ENCODE measurements around the gene ADARB2.

Gene ADARB2

GRCh38 chr10:1293636-1294435, 443.5 kb downstream of the ADARB2 start:
- no peak for DNase-seq

- no peak for DNase-seq
Measured at GRCh38 chr10:1293157-1293556, 444.2 kb downstream of the ADARB2 start.

DNA sequence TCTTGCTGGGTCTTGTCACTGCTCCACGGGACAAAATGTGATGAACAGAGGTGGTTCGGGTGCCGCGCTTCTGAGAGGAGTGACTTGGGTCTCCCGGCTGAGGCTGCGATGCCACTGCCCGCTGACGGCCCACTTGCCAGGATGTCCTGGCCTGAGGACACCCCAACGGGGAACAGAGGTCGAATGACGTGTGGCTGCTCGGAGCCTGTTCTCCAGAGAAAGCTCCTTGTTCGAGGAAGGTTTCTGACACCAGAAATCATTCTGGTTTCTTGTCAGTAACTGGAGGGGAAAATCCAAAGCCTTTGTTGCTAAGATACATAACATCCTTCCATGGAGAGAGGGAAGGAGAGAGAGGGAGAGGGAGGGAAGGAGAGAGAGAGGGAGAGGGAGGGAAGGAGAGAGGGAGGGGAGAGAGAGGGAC, 444.7 kb downstream of the ADARB2 start:
- no peak for DNase-seq

DNA sequence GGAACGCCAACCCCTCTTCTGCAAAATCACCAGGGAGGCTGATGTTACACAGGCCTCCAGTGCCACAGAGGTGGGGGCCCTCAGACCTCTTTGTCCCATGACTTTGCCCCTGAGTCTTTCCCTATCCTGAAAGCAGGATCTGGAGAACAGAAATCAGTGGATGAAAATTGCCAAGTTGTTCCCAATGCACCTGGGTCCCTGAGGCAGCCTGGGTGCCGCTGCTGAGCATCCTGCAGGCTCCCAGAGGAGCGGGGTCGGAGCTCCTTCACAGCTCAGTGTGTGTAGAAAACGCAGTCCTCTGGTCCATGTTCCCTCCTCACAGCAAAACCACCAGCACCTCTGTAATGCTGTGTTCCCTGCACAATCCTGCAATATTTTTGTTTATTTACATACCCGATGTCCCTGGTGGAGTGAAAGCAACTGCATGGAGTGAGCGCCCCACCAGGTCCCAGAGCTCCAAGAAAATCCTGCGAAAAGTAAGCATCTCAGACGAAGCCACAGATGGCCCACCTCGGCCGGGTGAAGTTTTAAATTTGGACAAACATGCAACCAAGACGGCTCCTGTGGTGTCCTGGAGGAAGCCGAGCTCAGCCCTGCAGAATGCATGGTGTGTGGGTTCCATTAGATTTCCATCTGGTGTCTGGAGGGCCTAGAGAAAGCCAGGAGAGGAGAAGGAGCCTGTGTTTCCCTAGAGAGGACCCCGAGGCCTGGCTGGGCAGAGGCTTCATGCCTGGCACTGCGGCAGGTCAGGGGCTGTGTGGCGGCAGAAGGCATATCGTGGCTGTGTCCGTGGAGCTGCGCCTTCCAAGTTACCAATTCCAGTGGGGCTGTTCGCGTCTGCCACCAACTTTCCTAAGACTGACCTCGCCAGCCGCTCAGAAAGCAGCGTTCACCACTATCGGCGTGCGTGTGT, 445.9 kb downstream of the ADARB2 start:
- DNase-seq, result no peak

DNA sequence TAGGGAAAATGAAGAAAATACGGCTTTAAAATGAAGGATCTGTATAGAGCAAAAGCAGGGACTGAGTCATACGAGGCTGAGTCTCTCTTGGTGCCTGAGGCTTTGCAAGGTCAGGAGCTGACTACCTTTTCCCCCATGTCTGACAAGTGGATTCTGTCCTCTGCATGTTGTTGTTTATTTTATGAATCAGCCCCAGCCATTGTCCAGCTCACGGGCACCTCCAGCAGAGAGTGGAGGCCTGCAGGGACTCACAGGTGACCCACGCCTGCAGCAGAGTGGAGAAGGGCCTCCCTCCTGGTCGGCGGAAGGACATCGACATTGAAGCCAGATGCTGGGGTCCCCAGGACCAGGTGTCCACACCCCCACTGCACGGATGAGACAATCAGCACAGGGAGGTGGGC, 447.3 kb downstream of the ADARB2 start:
- DNase-seq, result no peak

DNA sequence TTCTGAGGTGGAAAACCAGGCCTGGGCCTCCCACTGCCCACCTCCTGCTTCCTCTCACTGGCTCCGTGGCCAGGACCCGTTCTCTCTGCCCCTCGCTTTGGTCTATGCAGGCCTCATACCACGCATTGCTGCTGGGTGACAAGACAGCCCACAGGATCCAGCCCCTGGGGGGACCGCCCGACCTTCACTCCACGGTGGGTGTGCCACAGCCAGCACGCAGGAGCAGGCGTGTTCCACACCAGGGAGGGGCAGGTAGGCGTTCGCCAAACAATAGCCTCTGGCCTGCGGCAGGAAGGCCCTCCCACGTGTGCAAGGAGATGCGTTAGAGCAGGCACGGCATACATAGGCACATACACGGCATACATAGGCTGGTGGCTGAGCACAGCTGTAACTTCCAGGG, 447.7 kb downstream of the ADARB2 start:
- DNase-seq, result no peak

DNA sequence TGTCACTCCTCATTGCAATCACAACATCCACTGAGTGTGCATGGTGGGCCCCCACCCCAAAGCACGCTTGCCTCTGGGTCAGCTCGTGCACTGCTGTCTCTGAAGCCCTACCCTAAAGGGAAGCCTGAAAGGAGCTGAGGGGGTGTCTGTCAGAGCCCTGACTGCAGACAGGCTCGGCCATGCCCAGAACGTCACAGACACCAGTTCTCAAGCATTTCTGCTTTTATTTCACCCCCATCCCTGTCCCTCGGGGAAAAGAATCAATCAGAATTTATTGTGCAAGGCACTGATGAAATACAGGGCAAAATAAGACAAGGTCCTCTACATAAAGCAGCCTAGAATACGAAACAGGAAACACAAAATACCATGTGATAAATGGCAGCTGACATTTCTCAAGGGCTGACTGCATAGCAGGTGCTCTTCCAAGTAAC, 449.3 kb downstream of the ADARB2 start:
- DNase-seq, result no peak

DNA sequence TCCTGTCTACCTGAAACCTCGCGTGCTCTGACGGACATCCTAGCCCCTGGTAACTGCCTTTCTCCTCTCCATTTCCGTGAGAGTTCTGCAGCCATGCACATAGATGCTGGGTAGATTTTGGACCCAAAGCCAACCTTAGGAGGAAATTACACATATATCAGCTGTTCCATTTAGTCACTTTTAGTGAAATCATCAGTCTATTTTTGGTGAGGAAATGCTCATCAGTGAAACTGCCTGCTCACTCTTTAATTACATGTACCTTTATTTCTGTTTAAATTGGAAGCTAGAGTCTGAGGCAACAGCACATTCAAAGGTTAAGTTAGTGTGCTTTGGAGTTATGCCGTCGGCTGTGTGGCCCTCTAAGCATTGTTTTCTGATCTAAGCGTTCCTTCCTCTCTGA, 449.8 kb downstream of the ADARB2 start:
- DNase-seq, result no peak

DNA sequence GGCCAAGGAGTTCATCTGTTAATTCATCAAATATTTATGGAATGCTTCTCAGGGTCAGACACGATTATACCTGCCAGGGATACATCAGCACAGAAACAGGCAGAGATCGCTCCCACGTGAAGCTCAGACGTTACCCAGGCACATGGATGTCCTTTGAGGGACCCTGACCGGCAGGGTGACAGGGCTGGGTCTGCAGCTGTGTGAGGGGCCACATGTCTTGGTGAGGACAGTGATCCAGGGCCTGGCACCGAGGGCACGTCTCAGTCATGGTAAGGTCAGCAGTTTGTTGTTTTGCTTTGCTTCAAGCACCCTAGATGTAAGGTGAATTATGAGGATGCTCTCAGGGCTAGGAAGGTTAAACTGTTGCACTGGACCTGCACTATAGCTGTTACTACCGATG, 453.2 kb downstream of the ADARB2 start:
- DNase-seq, result no peak

GRCh38 chr10:1281405-1281782, 455.9 kb downstream of the ADARB2 start:
- no peak for DNase-seq

- no peak for DNase-seq
Measured at GRCh38 chr10:1280466-1281404, 456.6 kb downstream of the ADARB2 start.

- DNase-seq, result no peak
Measured at GRCh38 chr10:1278306-1278705, 459.0 kb downstream of the ADARB2 start.

- DNase-seq, result no peak
Measured at GRCh38 chr10:1274701-1275544, 462.4 kb downstream of the ADARB2 start.

- no peak for DNase-seq
Measured at GRCh38 chr10:1274111-1274661, 463.1 kb downstream of the ADARB2 start.

DNA sequence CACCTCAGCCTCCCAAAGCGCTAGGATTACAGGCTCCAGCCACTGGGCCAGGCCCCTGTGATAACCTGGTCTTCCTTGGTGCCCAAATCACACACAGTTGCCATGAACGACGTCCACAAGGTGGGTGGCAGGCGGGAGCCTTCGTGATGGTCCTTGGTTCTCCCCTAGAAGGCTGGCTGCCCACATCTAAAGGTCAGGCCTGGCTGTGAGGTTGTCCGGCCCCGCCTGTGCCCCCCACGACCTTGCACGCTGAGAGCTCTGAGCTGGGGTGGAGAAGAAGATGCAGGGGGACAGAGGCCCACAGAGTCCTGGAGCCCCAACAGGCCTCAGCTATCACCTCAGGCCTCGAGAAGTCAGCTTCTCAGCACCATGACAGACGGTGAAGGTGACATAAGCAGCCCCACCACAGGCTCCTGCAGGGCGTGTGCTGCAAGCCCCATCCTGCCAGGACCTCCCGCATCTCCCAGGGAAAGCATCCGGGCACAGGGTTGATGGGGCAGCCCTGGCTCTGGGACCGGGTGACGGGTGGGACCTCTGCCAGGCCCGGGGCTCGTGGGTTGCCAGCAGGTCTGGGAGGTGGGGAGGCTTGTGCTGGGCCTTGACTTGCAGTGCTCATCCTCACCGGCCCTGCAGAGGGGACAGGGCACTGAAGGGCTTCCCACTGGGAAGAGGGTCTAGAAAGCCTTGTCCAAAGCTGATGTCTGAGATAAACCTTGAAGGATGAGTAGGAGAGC, 463.8 kb downstream of the ADARB2 start:
- no peak for DNase-seq

DNA sequence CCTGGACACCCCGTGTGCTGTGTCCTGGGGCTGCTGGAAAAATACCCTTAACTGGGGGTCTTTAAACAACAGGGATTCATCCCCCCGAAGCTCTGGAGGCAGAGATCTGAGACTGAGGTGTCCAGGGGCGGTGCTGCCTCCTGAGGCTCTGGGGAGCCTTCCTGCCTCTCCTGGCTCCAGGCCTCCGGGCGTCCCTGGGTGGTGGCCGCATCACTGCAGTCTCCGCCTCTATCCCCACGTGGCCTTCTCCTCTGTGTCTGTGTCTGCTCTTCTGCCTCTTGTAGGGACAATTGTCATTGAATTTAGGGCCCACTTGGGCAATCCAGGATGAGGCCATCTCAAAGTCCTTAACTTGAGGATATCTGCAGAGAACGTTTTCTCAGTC, 464.6 kb downstream of the ADARB2 start:
- no peak for DNase-seq

DNA sequence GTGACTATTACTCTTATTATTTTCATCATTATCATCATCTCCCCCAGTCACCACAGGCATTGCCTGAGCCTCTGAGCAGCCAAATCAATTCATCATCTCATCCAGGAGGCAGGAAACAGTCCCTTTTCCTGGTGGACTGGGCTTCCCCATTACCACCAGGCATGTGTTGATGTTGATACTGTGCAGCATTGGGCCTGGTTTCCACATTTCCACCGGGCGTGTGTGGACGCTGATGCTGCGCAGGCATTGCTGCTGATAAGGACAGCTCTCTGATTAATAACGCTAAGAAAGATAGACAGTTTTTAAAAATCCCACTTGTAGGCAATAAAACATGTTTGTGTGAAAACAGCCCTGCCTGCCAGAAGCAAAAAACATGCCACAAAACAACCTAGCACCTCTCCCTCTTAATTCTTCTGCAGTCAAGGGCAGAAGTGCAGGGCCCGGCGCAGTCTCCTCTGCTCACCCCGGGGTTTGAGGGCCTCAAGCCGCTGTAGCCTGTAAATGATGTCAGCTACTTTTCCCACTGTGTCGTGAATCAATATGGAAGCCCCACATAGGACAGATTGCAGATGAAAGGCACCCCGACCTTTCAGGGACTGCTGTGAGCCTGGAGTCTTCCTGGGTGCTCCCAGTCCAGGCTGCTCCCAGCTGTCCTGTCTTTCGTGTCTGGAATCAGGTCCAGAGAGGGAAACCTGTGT, 465.1 kb downstream of the ADARB2 start:
- no peak for DNase-seq

DNA sequence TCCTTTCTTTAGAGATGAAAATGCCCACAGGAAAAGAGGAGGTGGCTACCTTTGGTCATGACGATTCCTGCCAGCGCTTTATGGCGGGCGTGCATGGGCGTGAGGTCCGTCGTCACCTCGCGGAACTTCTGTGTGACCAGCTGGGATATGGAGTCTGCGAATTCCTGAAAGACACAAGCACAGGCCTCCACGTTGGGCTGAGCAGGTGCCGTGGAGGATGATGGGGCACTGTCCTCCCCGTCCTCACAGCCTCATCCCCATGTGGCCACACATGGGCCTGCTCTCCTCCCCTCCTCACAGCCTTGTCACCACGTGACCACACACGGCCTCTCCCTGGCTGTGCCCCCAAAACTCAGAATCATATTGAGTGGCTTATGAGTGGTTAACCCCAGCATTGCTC, 466.4 kb downstream of the ADARB2 start:
- DNase-seq, result no peak

DNA sequence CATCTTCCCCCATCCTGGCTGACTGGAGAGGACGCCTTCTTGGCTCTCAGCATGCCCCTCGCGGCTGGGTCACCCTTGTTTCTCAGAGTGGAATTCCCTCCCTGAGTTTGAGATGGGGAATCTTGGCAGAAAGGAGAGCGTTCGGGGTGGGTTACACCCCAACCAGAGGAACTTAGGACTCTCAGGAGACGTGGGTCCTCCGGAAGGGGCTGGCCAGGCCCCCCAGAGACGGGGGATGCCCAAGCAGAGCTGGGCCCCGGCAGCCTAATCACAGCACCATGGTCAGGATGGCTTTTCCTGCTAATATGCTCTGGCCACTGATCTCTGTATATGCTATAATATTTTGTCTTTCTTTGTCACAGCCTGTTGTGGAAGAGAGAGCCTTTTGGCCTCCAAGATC, 466.8 kb downstream of the ADARB2 start:
- DNase-seq, result no peak

GRCh38 chr10:1268831-1269230, 468.5 kb downstream of the ADARB2 start:
- DNase-seq, result no peak

All from stimulated activated CD4-positive, alpha-beta T cell treated with anti-CD3 and anti-CD28 coated beads, Interleukin-1b, Interleukin-23, amount 100 ng/mL, for 48 hours (primary cell).